HEK293 (cell line): Measurements from ENCODE around the gene AP5Z1.

Experiments
- BCL11B ChIP-seq: fragments of 450-650 bp; formaldehyde crosslinking; IDR thresholded peaks from 2 replicates; pipeline ENCODE4 v1.5.1; 2016; ENCODE audit warnings: low read depth, missing biosample characterization, missing genetic modification characterization
- IKZF3 ChIP-seq: fragments of 450-650 bp; IDR thresholded peaks from 2 replicates; pipeline ENCODE4 v1.5.0; 2018; ENCODE audit warnings: missing biosample characterization, mild to moderate bottlenecking, missing genetic modification characterization, moderate library complexity
- PATZ1 ChIP-seq: fragments of 450-650 bp; formaldehyde crosslinking; IDR thresholded peaks from 2 replicates; pipeline ENCODE4 v1.5.1; 2016; ENCODE audit warnings: missing biosample characterization, missing genetic modification characterization
- SP3 ChIP-seq: fragments of 450-650 bp; formaldehyde crosslinking; IDR thresholded peaks from 2 replicates; pipeline ENCODE4 v1.5.1; 2016; ENCODE audit warnings: missing biosample characterization, missing genetic modification characterization
- TSHZ1 ChIP-seq: fragments of 450-650 bp; formaldehyde crosslinking; IDR thresholded peaks from 2 replicates; pipeline ENCODE4 v1.5.1; 2016; ENCODE audit warnings: missing biosample characterization, missing genetic modification characterization, borderline replicate concordance
- ZBTB26 ChIP-seq: fragments of 450-650 bp; formaldehyde crosslinking; optimal IDR thresholded peaks from 2 replicates; pipeline ENCODE3; 2016; ENCODE audit warnings: missing biosample characterization, mild to moderate bottlenecking, missing genetic modification characterization
- ZBTB44 ChIP-seq: fragments of 450-650 bp; IDR thresholded peaks from 2 replicates; pipeline ENCODE4 v1.5.1; 2018; ENCODE audit warnings: missing biosample characterization, mild to moderate bottlenecking, missing genetic modification characterization
- ZBTB7A ChIP-seq: fragments of 450-650 bp; formaldehyde crosslinking; IDR thresholded peaks from 2 replicates; pipeline ENCODE4 v1.5.1; 2016; ENCODE audit warnings: low read depth, missing biosample characterization, missing genetic modification characterization
- ZBTB8A ChIP-seq: fragments of 450-650 bp; formaldehyde crosslinking; IDR thresholded peaks from 2 replicates; pipeline ENCODE4 v1.5.1; 2016; ENCODE audit warnings: missing biosample characterization, missing genetic modification characterization
- ZIC2 ChIP-seq: fragments of 450-650 bp; formaldehyde crosslinking; IDR thresholded peaks from 2 replicates; pipeline ENCODE4 v1.5.1; 2016; ENCODE audit warnings: missing biosample characterization, missing genetic modification characterization
- ZNF214 ChIP-seq: fragments of 450-650 bp; formaldehyde crosslinking; IDR thresholded peaks from 2 replicates; pipeline ENCODE4 v1.5.1; 2017; ENCODE audit warnings: missing biosample characterization, mild to moderate bottlenecking, missing genetic modification characterization, borderline replicate concordance
- ZNF426 ChIP-seq: fragments of 450-650 bp; formaldehyde crosslinking; IDR thresholded peaks from 2 replicates; pipeline ENCODE4 v1.5.1; 2017; ENCODE audit warnings: missing biosample characterization, missing genetic modification characterization, mild to moderate bottlenecking, inconsistent platforms, moderate library complexity
- ZNF580 ChIP-seq: fragments of 450-650 bp; formaldehyde crosslinking; IDR thresholded peaks from 2 replicates; pipeline ENCODE4 v1.5.1; 2016; ENCODE audit warnings: missing biosample characterization, missing genetic modification characterization
- ZNF596 ChIP-seq: fragments of 450-650 bp; IDR thresholded peaks from 2 replicates; pipeline ENCODE4 v1.5.0; 2018; ENCODE audit warnings: missing biosample characterization, mild to moderate bottlenecking, missing genetic modification characterization, moderate library complexity
- ZNF645 ChIP-seq: fragments of 450-650 bp; formaldehyde crosslinking; IDR thresholded peaks from 2 replicates; pipeline ENCODE4; 2016; ENCODE audit warnings: missing biosample characterization, missing genetic modification characterization
- ZNF664 ChIP-seq: fragments of 450-650 bp; formaldehyde crosslinking; IDR thresholded peaks from 2 replicates; pipeline ENCODE4 v1.5.1; 2016; ENCODE audit warnings: missing biosample characterization, missing genetic modification characterization

AP5Z1 gene

GRCh38 chr7:4837803-4838625, 62.6 kb downstream of the AP5Z1 start (continued):
- TF ChIP-seq SP3 (tag by site-specific recombination) (no peak), ZBTB8A (tag by site-specific recombination) (peak; percentile 46; the same call in 1 of the 2 replicates), ZNF426 (tag by site-specific recombination) (no peak), BCL11B (tag by site-specific recombination) (no peak), ZNF664 (tag by site-specific recombination) (no peak), IKZF3 (tag by site-specific recombination) (no peak), ZBTB44 (tag by site-specific recombination) (no peak), ZBTB26 (no peak), ZBTB7A (tag by site-specific recombination) (no peak), ZNF214 (no peak), TSHZ1 (tag by site-specific recombination) (no peak), PATZ1 (tag by site-specific recombination) (no peak), ZNF580 (tag by site-specific recombination) (no peak), ZNF645 (no peak), ZIC2 (peak; percentile 65), ZNF596 (no peak)
